ENCODE data around the gene XYLT1.

XYLT1 gene

GRCh38 chr16:17298238-17298637 lies 172.5 kb downstream of the XYLT1 start:
- H3K27ac ChIP-seq: peak overlapping the region in 7 of 11 experiments; percentile 20 to 97 (median 32); a peak in 8 of 22 replicates
- peaks cover 0 to 20% (median 4%) of the 10 kb centered on the region in 11 experiments; a peak in 10 of 22 replicates for H3K36me3 ChIP-seq
- H3K4me3 ChIP-seq: no peak overlapping the region
- peaks cover 26 to 98% (median 89%) of the 10 kb centered on the region in 10 experiments for H3K4me1 ChIP-seq
- no peak overlapping the region for H3K9ac ChIP-seq
- no peak for TF ChIP-seq Cebpa-rat (IDR thresholded peaks at IDR 0.05)
- no peaks in the 10 kb centered on the region for H3K27me3 ChIP-seq
- 0 out of 22 replicates have a peak overlapping the region, but pooled peaks of 1 of the 11 experiments have one; percentile 15 for H3K4me2 ChIP-seq
- H3K9me3 ChIP-seq (replicated peaks in 1 of 11): no peaks in the 10 kb centered on the region
- H4K20me1 ChIP-seq: peaks cover 0 to 19% (median 0%) of the 10 kb centered on the region in 11 experiments; a peak in 5 of 22 replicates

DNA sequence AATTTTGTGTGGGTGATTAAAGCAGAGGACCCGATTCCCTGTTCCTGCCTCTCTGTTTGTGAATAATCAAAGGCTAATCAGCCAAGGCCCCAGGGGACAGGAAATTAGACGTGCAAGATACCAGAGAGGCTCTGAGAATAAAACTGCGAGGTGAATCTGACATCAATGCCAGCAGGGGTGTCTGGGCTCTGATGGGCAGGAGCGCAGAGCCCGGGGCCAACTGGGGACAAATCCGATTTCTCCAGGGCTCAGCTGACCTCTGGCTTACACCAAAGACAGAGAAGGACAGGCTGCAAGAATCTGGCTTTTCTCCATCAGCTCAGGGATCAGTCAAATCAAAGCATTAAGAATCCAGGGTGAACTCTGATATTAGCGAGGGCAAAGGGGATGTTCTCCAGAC lies 174.3 kb downstream of the XYLT1 start:
- Histone ChIP-seq H3K27me3 (no peaks in the 10 kb centered on the region), H3K36me3 (peaks cover 0 to 26% (median 7%) of the 10 kb centered on the region in 11 experiments; a peak in 12 of 22 replicates), H3K4me1 (peaks cover 8 to 89% (median 80%) of the 10 kb centered on the region in 10 experiments), H3K4me2 (peak overlapping the region in 9 of 11 experiments; percentile 31 to 71 (median 57); a peak in 17 of 22 replicates), H4K20me1 (peaks cover 0 to 24% (median 0%) of the 10 kb centered on the region in 11 experiments; a peak in 5 of 22 replicates), H3K9me3 (replicated peaks in 1 of 11) (no peaks in the 10 kb centered on the region), H3K27ac (peak overlapping the region in 8 of 11 experiments; percentile 45 to 97 (median 58); a peak in 16 of 22 replicates), H3K9ac (peak overlapping the region in 8 of 11 experiments; percentile 10 to 51 (median 45); a peak in 10 of 22 replicates), H3K4me3 (no peak overlapping the region)
- TF ChIP-seq Cebpa-rat (IDR thresholded peaks at IDR 0.05): no peak

DNA sequence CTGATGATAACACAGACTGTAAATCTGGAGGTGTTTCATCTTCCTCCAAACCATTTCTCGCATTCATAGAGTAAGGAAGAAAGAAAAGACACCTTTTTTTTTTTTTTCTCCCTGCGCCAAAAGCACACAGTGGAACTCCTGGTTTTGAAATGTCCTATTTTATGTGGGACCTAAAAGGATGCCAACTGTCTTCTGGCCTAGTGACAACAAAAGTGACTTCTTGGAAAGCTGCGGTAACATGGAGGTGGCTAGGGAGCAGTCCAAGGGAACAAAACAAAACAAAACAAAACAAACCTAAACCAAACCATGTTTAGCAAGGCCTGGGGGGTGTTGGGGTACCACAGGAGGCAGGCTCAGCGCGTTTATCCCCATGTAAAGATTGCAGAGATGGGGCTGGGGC lies 174.8 kb downstream of the XYLT1 start:
- Histone ChIP-seq H3K27me3 (no peaks in the 10 kb centered on the region), H3K9ac (peak overlapping the region in 8 of 11 experiments; percentile 10 to 51 (median 45); a peak in 10 of 22 replicates), H3K4me3 (no peak overlapping the region), H3K4me2 (peak overlapping the region in 9 of 11 experiments; percentile 31 to 71 (median 57); a peak in 17 of 22 replicates), H3K9me3 (replicated peaks in 1 of 11) (no peaks in the 10 kb centered on the region), H3K36me3 (peaks cover 0 to 31% (median 9%) of the 10 kb centered on the region in 11 experiments; a peak in 13 of 22 replicates), H3K4me1 (peaks cover 3 to 87% (median 76%) of the 10 kb centered on the region in 10 experiments; a peak in 19 of 20 replicates), H3K27ac (peak overlapping the region in 8 of 11 experiments; percentile 45 to 97 (median 58); a peak in 16 of 22 replicates), H4K20me1 (peaks cover 0 to 24% (median 0%) of the 10 kb centered on the region in 11 experiments; a peak in 5 of 22 replicates)
- TF ChIP-seq Cebpa-rat (IDR thresholded peaks at IDR 0.05): no peak

DNA sequence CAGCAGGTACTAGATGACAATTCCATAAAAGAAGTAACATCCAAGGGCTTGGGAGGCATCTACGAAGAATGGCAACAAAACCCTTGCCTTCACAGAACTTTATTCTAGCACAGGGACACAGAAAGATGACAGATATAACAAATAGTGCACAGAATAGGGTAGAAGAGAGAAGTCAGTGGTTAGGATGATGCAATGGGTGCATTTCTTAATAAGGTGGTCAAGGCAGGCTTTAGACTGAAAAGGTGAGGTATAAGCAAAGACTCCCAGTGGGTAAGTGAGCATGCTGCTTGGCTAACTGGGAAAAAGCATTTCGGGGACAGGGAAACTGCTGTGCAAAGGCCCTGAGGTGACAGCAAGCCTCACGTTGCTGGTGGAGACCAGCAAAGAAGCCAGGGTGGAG lies 175.9 kb downstream of the XYLT1 start:
- peaks cover 0 to 24% (median 0%) of the 10 kb centered on the region in 11 experiments; a peak in 5 of 22 replicates for H4K20me1 ChIP-seq
- 0 out of 22 replicates have a peak, but pooled peaks of 1 of the 11 experiments have one; percentile 20 for TF ChIP-seq Cebpa-rat (IDR thresholded peaks at IDR 0.05)
- peaks cover 0 to 33% (median 12%) of the 10 kb centered on the region in 11 experiments; a peak in 13 of 22 replicates for H3K36me3 ChIP-seq
- H3K27ac ChIP-seq: peak overlapping the region in 4 of 11 experiments; percentile 9 to 60 (median 36); a peak in 4 of 22 replicates
- H3K4me1 ChIP-seq: peaks cover 0 to 78% (median 65%) of the 10 kb centered on the region in 10 experiments; a peak in 18 of 20 replicates
- no peaks in the 10 kb centered on the region for H3K27me3 ChIP-seq
- peak overlapping the region; percentile 7 to 71 (median 33); a peak in 17 of 22 replicates for H3K4me2 ChIP-seq
- no peaks in the 10 kb centered on the region for H3K9me3 ChIP-seq (replicated peaks in 1 of 11)
- H3K9ac ChIP-seq: 0 out of 22 replicates have a peak overlapping the region, but pooled peaks of 1 of the 11 experiments have one; percentile 20
- H3K4me3 ChIP-seq: no peak overlapping the region

DNA sequence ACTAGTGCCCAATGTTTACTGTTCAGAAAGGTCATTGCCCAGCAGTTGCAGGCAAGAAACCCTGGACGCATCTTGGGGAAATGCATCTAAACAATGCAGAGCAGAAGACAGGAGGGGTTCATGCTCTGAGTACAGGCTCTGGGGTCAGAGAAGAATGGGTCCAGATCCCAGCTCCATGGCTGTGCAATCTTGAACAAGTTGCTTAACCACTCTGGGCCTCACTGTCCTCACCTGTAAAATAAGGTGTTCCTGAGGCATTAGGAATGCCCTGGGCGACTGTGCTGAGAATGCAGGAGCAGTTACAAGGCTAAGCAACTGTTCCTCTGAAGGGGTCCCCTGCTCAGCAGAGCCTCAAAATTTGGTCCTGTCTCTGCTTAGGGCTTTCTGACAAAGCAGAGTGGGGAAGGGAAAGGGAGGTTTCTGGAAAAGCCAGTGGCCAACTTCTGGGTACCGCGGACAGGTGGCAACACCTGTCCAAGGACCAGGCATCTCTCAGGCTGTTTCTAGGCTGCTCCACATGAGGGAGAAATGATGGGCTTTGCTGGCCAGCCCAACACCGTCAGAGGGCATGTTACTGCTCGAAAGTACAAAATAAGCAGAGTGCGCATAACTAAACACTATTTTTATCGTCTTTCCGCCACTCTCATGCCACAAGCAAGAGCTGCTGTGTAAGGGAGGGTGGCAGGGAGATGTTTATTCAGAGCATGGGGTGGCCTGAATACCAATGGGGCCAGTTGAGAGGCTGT lies 176.8 kb downstream of the XYLT1 start:
- peak overlapping the region in 9 of 11 experiments; percentile 14 to 71 (median 33); a peak in 16 of 22 replicates for H3K4me2 ChIP-seq
- H3K4me1 ChIP-seq: peaks cover 0 to 69% (median 56%) of the 10 kb centered on the region in 10 experiments; a peak in 18 of 20 replicates
- peaks cover 0 to 37% (median 13%) of the 10 kb centered on the region in 11 experiments; a peak in 14 of 22 replicates for H3K36me3 ChIP-seq
- peaks cover 0 to 24% (median 0%) of the 10 kb centered on the region in 11 experiments; a peak in 5 of 22 replicates for H4K20me1 ChIP-seq
- no peaks in the 10 kb centered on the region for H3K9me3 ChIP-seq (replicated peaks in 1 of 11)
- H3K9ac ChIP-seq: peak overlapping the region in 2 of 11 experiments; percentile 12 to 20; a peak in 1 of 22 replicates
- no peak overlapping the region for H3K4me3 ChIP-seq
- peak overlapping the region in 7 of 11 experiments; percentile 2 to 60 (median 23); a peak in 10 of 22 replicates for H3K27ac ChIP-seq
- no peaks in the 10 kb centered on the region for H3K27me3 ChIP-seq
- no peak for TF ChIP-seq Cebpa-rat (IDR thresholded peaks at IDR 0.05)

GRCh38 chr16:17291289-17291688 lies 179.5 kb downstream of the XYLT1 start:
- H3K4me3 ChIP-seq: no peak overlapping the region
- no peak for TF ChIP-seq Cebpa-rat (IDR thresholded peaks at IDR 0.05)
- no peak overlapping the region for H3K9ac ChIP-seq
- H3K27me3 ChIP-seq: no peaks in the 10 kb centered on the region
- peaks cover 0 to 62% (median 46%) of the 10 kb centered on the region in 10 experiments; a peak in 18 of 20 replicates for H3K4me1 ChIP-seq
- 0 out of 22 replicates have a peak, but pooled peaks cover 0 to 4% (median 0%) of the 10 kb centered on the region in 11 experiments for H3K9me3 ChIP-seq (replicated peaks in 1 of 11)
- peaks cover 0 to 39% (median 16%) of the 10 kb centered on the region in 11 experiments; a peak in 11 of 22 replicates for H3K36me3 ChIP-seq
- H4K20me1 ChIP-seq: peaks cover 0 to 44% (median 6%) of the 10 kb centered on the region in 11 experiments; a peak in 6 of 22 replicates
- no peak overlapping the region for H3K4me2 ChIP-seq
- 0 out of 22 replicates have a peak overlapping the region, but pooled peaks of 1 of the 11 experiments have one; percentile 1 for H3K27ac ChIP-seq

DNA sequence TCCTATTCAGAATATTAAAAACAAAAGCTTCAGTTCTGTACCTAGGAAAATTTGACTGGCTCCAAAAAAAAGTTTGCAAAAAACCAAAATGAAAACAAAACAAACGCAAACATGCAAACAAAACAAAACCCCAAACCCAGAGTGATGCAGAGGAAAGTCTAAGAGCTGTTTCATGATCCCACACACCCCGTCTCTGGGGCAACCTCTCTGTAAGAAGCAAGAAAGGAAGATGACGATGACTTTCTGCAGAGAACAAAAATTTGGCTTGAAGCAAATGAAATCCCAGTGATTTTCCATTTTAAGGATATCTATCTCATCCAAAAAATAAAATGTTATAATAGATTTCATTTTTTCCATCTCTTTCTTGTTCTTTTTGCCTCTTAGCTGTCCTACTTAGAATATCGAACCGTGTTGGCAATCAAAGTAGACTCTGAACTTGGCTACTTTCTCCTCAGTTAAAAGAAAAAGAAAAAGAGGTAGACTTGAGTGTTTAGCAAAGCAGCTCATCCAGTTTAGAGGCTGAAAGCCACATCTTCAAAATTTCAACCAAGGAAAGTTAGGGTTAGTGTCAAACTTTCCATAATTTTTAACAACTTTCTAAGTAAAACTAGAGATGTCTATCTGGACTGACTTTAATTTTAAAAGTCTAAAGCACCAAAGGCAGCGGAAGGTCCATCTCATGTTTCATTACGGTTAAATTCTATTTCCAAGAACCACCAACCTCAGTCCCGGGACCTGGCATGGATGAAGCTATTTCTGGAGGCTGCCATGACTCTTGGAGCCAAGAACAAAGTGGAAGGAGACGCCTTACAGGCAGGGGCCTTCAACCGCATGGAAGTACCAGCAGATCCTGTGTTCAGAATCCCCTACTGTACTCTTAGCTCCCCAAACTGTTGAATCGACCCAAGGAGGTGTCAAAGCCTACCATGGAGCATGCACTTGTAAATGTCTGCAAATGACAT lies 180.8 kb downstream of the XYLT1 start:
- Histone ChIP-seq H3K27ac (no peak overlapping the region; a peak in 1 of 22 replicates), H3K27me3 (no peaks in the 10 kb centered on the region), H3K4me1 (peaks cover 0 to 62% (median 46%) of the 10 kb centered on the region in 10 experiments; a peak in 18 of 20 replicates), H3K4me3 (no peak overlapping the region), H3K4me2 (no peak overlapping the region), H3K9ac (no peak overlapping the region), H3K9me3 (replicated peaks in 1 of 11) (0 out of 22 replicates have a peak, but pooled peaks cover 0 to 4% (median 0%) of the 10 kb centered on the region in 11 experiments), H4K20me1 (peaks cover 0 to 45% (median 7%) of the 10 kb centered on the region in 11 experiments; a peak in 9 of 22 replicates), H3K36me3 (peaks cover 0 to 39% (median 16%) of the 10 kb centered on the region in 11 experiments; a peak in 11 of 22 replicates)
- TF ChIP-seq Cebpa-rat (IDR thresholded peaks at IDR 0.05): no peak
